Activated T-cell treated with anti-CD3 and anti-CD28 coated beads, Interleukin-2, amount 50 U/mL, for 72 hours (primary cell): ENCODE data around the gene STAC3. TPM values are rescaled to one million over a fixed set of nuclear protein-coding genes. Genes with fewer than 3 reads are reported as not detected.

Source experiments
- ATAC-seq, 2 donors: fragments of 150-1000 bp; cut with Tn5 transposase; replicated peaks in 1 of 2; 2 replicates each; pipeline ENCODE4 v1.10.0; 2021; ENCODE audit warnings: moderate library complexity in 2 of 2, mild to moderate bottlenecking in 1 of 2
- DNase-seq, 2 donors: peaks; one replicate each; pipeline ENCODE4 v3.0.0; 2021 to 2022; ENCODE audit warnings: mixed read lengths in 1 of 2
- H3K27ac Mint-ChIP-seq: one replicate; pipeline ENCODE4 v1.8.0; 2022; ENCODE audit warnings: mild to moderate bottlenecking, moderate library complexity, mixed read lengths
- H3K27me3 Mint-ChIP-seq: one replicate; pipeline ENCODE4 v1.8.0; 2022; ENCODE audit warnings: low read depth, mixed read lengths
- H3K36me3 Mint-ChIP-seq, 2 donors: one replicate each; pipeline ENCODE4 v1.8.0; 2022; ENCODE audit warnings: mixed read lengths in 2 of 2, mild to moderate bottlenecking in 1 of 2; ENCODE audit not compliant: insufficient read depth in 2 of 2
- H3K4me1 Mint-ChIP-seq: one replicate; pipeline ENCODE4 v1.8.0; 2022; ENCODE audit warnings: low read depth, mixed read lengths
- H3K4me3 Mint-ChIP-seq, 2 donors: one replicate each; pipeline ENCODE4 v1.8.0; 2022; ENCODE audit warnings: mild to moderate bottlenecking in 2 of 2, mixed read lengths in 2 of 2, moderate library complexity in 2 of 2
- H3K9me3 Mint-ChIP-seq, 2 donors: one replicate each; pipeline ENCODE4 v1.8.0; 2022; ENCODE audit warnings: mixed read lengths in 2 of 2
- total RNA-seq, 2 donors: library from RNA; stranded (reverse); gene quantifications; one replicate each; pipeline ENCODE4 v1.2.3, GENCODE V29; 2022

The STAC3 gene
- total RNA-seq, 2 donors from 2014 or later, result 3.5 to 4.2 TPM

- no peaks in the 10 kb centered on the region for H3K27me3 Mint-ChIP-seq
- H3K4me1 Mint-ChIP-seq, result peaks cover 16% of the 10 kb centered on the region
- DNase-seq, result no peak
- peaks cover 5 to 14% of the 10 kb centered on the region in 2 donors for H3K36me3 Mint-ChIP-seq
- no peak overlapping the region for H3K4me3 Mint-ChIP-seq
- H3K27ac Mint-ChIP-seq, result no peak overlapping the region
- no peaks in the 10 kb centered on the region for H3K9me3 Mint-ChIP-seq
- no peak for ATAC-seq
Observed at GRCh38 chr12:57266681-57267080, 15.7 kb upstream of the STAC3 start.

GRCh38 chr12:57263096-57263495 is 12.1 kb upstream of the STAC3 start:
- Mint-ChIP-seq H3K4me3 (no peak overlapping the region), H3K36me3 (peaks cover 2 to 8% of the 10 kb centered on the region in 2 donors), H3K4me1 (peaks cover 8% of the 10 kb centered on the region), H3K27me3 (no peaks in the 10 kb centered on the region), H3K27ac (no peak overlapping the region), H3K9me3 (no peaks in the 10 kb centered on the region)
- ATAC-seq (no peak), DNase-seq (no peak)

GRCh38 chr12:57262126-57262822 is 11.3 kb upstream of the STAC3 start:
- Mint-ChIP-seq H3K27ac (no peak overlapping the region), H3K9me3 (no peaks in the 10 kb centered on the region), H3K27me3 (no peaks in the 10 kb centered on the region), H3K36me3 (peaks cover 2 to 7% of the 10 kb centered on the region in 2 donors), H3K4me1 (peaks cover 6% of the 10 kb centered on the region), H3K4me3 (no peak overlapping the region)
- ATAC-seq (no peak), DNase-seq (no peak)

- no peak overlapping the region for H3K27ac Mint-ChIP-seq
- DNase-seq (no peak), ATAC-seq (no peak)
- H3K9me3 Mint-ChIP-seq, result no peaks in the 10 kb centered on the region
- peaks cover 0 to 5% of the 10 kb centered on the region in 2 donors for H3K36me3 Mint-ChIP-seq
- H3K27me3 Mint-ChIP-seq, result no peaks in the 10 kb centered on the region
- peaks cover 6% of the 10 kb centered on the region for H3K4me1 Mint-ChIP-seq
- H3K4me3 Mint-ChIP-seq, result no peak overlapping the region
Observed at GRCh38 chr12:57261428-57261865, 10.5 kb upstream of the STAC3 start.

GRCh38 chr12:57260366-57260765 is 9.4 kb upstream of the STAC3 start:
- no peak overlapping the region for H3K4me3 Mint-ChIP-seq
- H3K9me3 Mint-ChIP-seq, result no peaks in the 10 kb centered on the region
- no peaks in the 10 kb centered on the region for H3K27me3 Mint-ChIP-seq
- DNase-seq (no peak), ATAC-seq (no peak)
- H3K27ac Mint-ChIP-seq, result no peak overlapping the region
- H3K4me1 Mint-ChIP-seq, result peaks cover 6% of the 10 kb centered on the region
- H3K36me3 Mint-ChIP-seq, result peaks cover under 1 to 8% of the 10 kb centered on the region in 2 donors

- no peak for ATAC-seq
- Mint-ChIP-seq H3K27me3 (no peaks in the 10 kb centered on the region), H3K36me3 (peaks cover 2 to 9% of the 10 kb centered on the region in 2 donors), H3K4me1 (peaks cover 6% of the 10 kb centered on the region), H3K9me3 (no peaks in the 10 kb centered on the region), H3K27ac (no peak overlapping the region), H3K4me3 (no peak overlapping the region)
- no peak for DNase-seq
Observed at GRCh38 chr12:57258977-57259970, 8.3 kb upstream of the STAC3 start.

GRCh38 chr12:57255916-57256315 is 4.9 kb upstream of the STAC3 start:
- Mint-ChIP-seq H3K27ac (no peak overlapping the region), H3K36me3 (peaks cover 2 to 10% of the 10 kb centered on the region in 2 donors), H3K9me3 (no peaks in the 10 kb centered on the region), H3K4me3 (no peak overlapping the region), H3K4me1 (no peaks in the 10 kb centered on the region), H3K27me3 (no peaks in the 10 kb centered on the region)
- ATAC-seq (no peak), DNase-seq (no peak)

- H3K36me3 Mint-ChIP-seq, result peaks cover 2 to 9% of the 10 kb centered on the region in 2 donors
- no peaks in the 10 kb centered on the region for H3K9me3 Mint-ChIP-seq
- no peaks in the 10 kb centered on the region for H3K4me1 Mint-ChIP-seq
- no peaks in the 10 kb centered on the region for H3K27me3 Mint-ChIP-seq
- DNase-seq (no peak), ATAC-seq (no peak)
- H3K4me3 Mint-ChIP-seq, result no peak overlapping the region
- H3K27ac Mint-ChIP-seq, result no peak overlapping the region
Observed at GRCh38 chr12:57254506-57255280, 3.7 kb upstream of the STAC3 start.

GRCh38 chr12:57250541-57250940 is 446 bp downstream of the STAC3 start:
- no peak overlapping the region for H3K4me3 Mint-ChIP-seq
- peaks cover 8% of the 10 kb centered on the region for H3K4me1 Mint-ChIP-seq
- H3K9me3 Mint-ChIP-seq, result no peaks in the 10 kb centered on the region
- H3K27me3 Mint-ChIP-seq, result no peaks in the 10 kb centered on the region
- no peak overlapping the region for H3K27ac Mint-ChIP-seq
- ATAC-seq (no peak), DNase-seq (no peak)
- peaks cover 1 to 2% of the 10 kb centered on the region in 2 donors for H3K36me3 Mint-ChIP-seq

GRCh38 chr12:57248934-57249742 is 1.8 kb downstream of the STAC3 start:
- DNase-seq (no peak), ATAC-seq (peak in 1 of 2 donors; percentile 45)
- Mint-ChIP-seq H3K27ac (no peak overlapping the region), H3K27me3 (peaks cover 5% of the 10 kb centered on the region), H3K4me1 (peaks cover 11% of the 10 kb centered on the region), H3K9me3 (no peaks in the 10 kb centered on the region), H3K36me3 (no peaks in the 10 kb centered on the region), H3K4me3 (peak overlapping the region in 1 of 2 donors; percentile 14)

- ATAC-seq, result no peak
Observed at GRCh38 chr12:57247041-57247440, 3.9 kb downstream of the STAC3 start.

GRCh38 chr12:57244312-57244696 is 6.7 kb downstream of the STAC3 start:
- no peak overlapping the region for H3K27ac Mint-ChIP-seq
- peaks cover 40% of the 10 kb centered on the region for H3K27me3 Mint-ChIP-seq
- peaks cover 57% of the 10 kb centered on the region for H3K4me1 Mint-ChIP-seq

More at GRCh38 chr12:57247041-57247440, 3.9 kb downstream of the STAC3 start:
- H3K27me3 Mint-ChIP-seq, result peaks cover 22% of the 10 kb centered on the region
- DNase-seq, result no peak
- H3K36me3 Mint-ChIP-seq, result no peaks in the 10 kb centered on the region
- no peak overlapping the region for H3K4me3 Mint-ChIP-seq
- H3K27ac Mint-ChIP-seq, result no peak overlapping the region
- H3K4me1 Mint-ChIP-seq, result peaks cover 32% of the 10 kb centered on the region
- no peaks in the 10 kb centered on the region for H3K9me3 Mint-ChIP-seq

More at GRCh38 chr12:57244312-57244696, 6.7 kb downstream of the STAC3 start:
- H3K4me3 Mint-ChIP-seq, result peak overlapping the region in 1 of 2 donors; percentile 100
- H3K9me3 Mint-ChIP-seq, result no peaks in the 10 kb centered on the region
- DNase-seq (no peak), ATAC-seq (no peak)
- peaks cover 6 to 10% of the 10 kb centered on the region in 2 donors for H3K36me3 Mint-ChIP-seq
